Fibroblast of the conjunctiva (primary cell): Measurements from ENCODE around the gene PACSIN2.
"Not testable (repeated sequence)": the region's sequence is repeated elsewhere in the genome, so short reads cannot be mapped to it uniquely, and the experiment has no call there.

Source experiments
- DNase-seq: peaks from one replicate; pipeline ENCODE4 v3.0.0-alpha.2; 2010; ENCODE audit warnings: low read depth

PACSIN2 gene

GRCh38 chr22:43009444-43009843 is 5.5 kb downstream of the PACSIN2 start:
- no peak for DNase-seq

GRCh38 chr22:43008921-43009320 is 6.0 kb downstream of the PACSIN2 start:
- no peak for DNase-seq

GRCh38 chr22:43008509-43008908 is 6.4 kb downstream of the PACSIN2 start:
- no peak for DNase-seq

GRCh38 chr22:43007519-43008102 is 7.3 kb downstream of the PACSIN2 start:
- no peak for DNase-seq

- no peak for DNase-seq
Observed at GRCh38 chr22:43006753-43007152, 8.2 kb downstream of the PACSIN2 start.

- no peak for DNase-seq
Observed at GRCh38 chr22:43006016-43006505, 8.9 kb downstream of the PACSIN2 start.

- DNase-seq = no peak
Observed at GRCh38 chr22:43005106-43005505, 9.8 kb downstream of the PACSIN2 start.

- no peak for DNase-seq
Observed at GRCh38 chr22:43004362-43005035, 10.4 kb downstream of the PACSIN2 start.

GRCh38 chr22:43002202-43002586 is 12.8 kb downstream of the PACSIN2 start:
- no peak for DNase-seq

- DNase-seq = peak; percentile 61
Observed at GRCh38 chr22:43001271-43002201, 13.4 kb downstream of the PACSIN2 start.

- DNase-seq = no peak
Observed at GRCh38 chr22:43000441-43001175, 14.3 kb downstream of the PACSIN2 start.

GRCh38 chr22:42997582-42998090 is 17.3 kb downstream of the PACSIN2 start:
- DNase-seq = no peak

- DNase-seq = no peak
Observed at GRCh38 chr22:42996646-42997365, 18.1 kb downstream of the PACSIN2 start.

- DNase-seq = not testable (repeated sequence)
Observed at GRCh38 chr22:42995654-42996053, 19.3 kb downstream of the PACSIN2 start.

- DNase-seq = peak; percentile 86
Observed at GRCh38 chr22:42994917-42995562, 19.9 kb downstream of the PACSIN2 start.

GRCh38 chr22:42994276-42994916 is 20.6 kb downstream of the PACSIN2 start:
- no peak for DNase-seq

GRCh38 chr22:42993651-42994275 is 21.2 kb downstream of the PACSIN2 start:
- DNase-seq = no peak

GRCh38 chr22:42992886-42993479 is 22.0 kb downstream of the PACSIN2 start:
- DNase-seq = no peak

- DNase-seq = no peak
Observed at GRCh38 chr22:42992092-42992491, 22.9 kb downstream of the PACSIN2 start.
